SKM-1 treated with dmso at 0.1 percent for 144 hours (cell line): ENCODE results near the gene OR1L8.

Experiments used
- DNase-seq: peaks from one replicate; lab custom pipeline; 2025; ENCODE audit not compliant: unreplicated experiment; lab: John Stamatoyannopoulos, UW

The OR1L8 gene

GRCh38 chr9:122518226-122518625, 65.0 kb downstream of the OR1L8 start:
- no peak for DNase-seq
